ENCODE data around the gene CCR7.
"Not testable (repeated sequence)": the region's sequence is repeated elsewhere in the genome, so short reads cannot be mapped to it uniquely, and the experiment has no call there.

Gene CCR7

GRCh38 chr17:40596261-40596919, 31.1 kb upstream of the CCR7 start:
- DNase-seq = no peak

GRCh38 chr17:40590742-40591141, 25.5 kb upstream of the CCR7 start:
- DNase-seq = no peak

GRCh38 chr17:40588552-40588951, 23.3 kb upstream of the CCR7 start:
- no peak for DNase-seq

GRCh38 chr17:40586264-40586663, 21.0 kb upstream of the CCR7 start:
- not testable (repeated sequence) for DNase-seq

GRCh38 chr17:40584950-40585349, 19.7 kb upstream of the CCR7 start:
- DNase-seq = not testable (repeated sequence)

GRCh38 chr17:40582328-40582901, 17.1 kb upstream of the CCR7 start:
- peak in 1 of 2 donors; percentile 59 for DNase-seq

GRCh38 chr17:40580140-40580539, 14.9 kb upstream of the CCR7 start:
- no peak for DNase-seq

- DNase-seq = no peak
Observed at GRCh38 chr17:40579471-40579870, 14.2 kb upstream of the CCR7 start.

GRCh38 chr17:40577611-40578065, 12.4 kb upstream of the CCR7 start:
- DNase-seq = no peak

- no peak for DNase-seq
Observed at GRCh38 chr17:40576113-40576740, 11.0 kb upstream of the CCR7 start.

GRCh38 chr17:40574292-40574691, 9.0 kb upstream of the CCR7 start:
- no peak for DNase-seq

- DNase-seq = not testable (repeated sequence)
Observed at GRCh38 chr17:40572245-40572993, 7.1 kb upstream of the CCR7 start.

- no peak for DNase-seq
Observed at GRCh38 chr17:40568074-40568836, 3.0 kb upstream of the CCR7 start.

GRCh38 chr17:40567377-40567776, 2.1 kb upstream of the CCR7 start:
- no peak for DNase-seq

- DNase-seq = no peak
Observed at GRCh38 chr17:40565769-40566409, 617 bp upstream of the CCR7 start.

- peak; percentile 35 to 58 for DNase-seq
Observed at GRCh38 chr17:40564195-40564882, 933 bp downstream of the CCR7 start.

- DNase-seq = peak; percentile 76 to 79
Observed at GRCh38 chr17:40563220-40564052, 1.8 kb downstream of the CCR7 start.

- DNase-seq = peak in 1 of 2 donors; percentile 15
Observed at GRCh38 chr17:40562838-40563219, 2.4 kb downstream of the CCR7 start.

- peak; percentile 59 to 69 for DNase-seq
Observed at GRCh38 chr17:40561871-40562611, 3.2 kb downstream of the CCR7 start.
